HG03159 (cell line): ENCODE results near the gene SLC13A4.
"Not testable (repeated sequence)": the region's sequence is repeated elsewhere in the genome, so short reads cannot be mapped to it uniquely, and the experiment has no call there.

Experiments
- ATAC-seq: cut with Tn5 transposase; IDR thresholded peaks from one replicate; pipeline ENCODE4 v1.9.1; 2021; ENCODE audit warnings: mild to moderate bottlenecking, moderate library complexity; ENCODE audit not compliant: unreplicated experiment

Gene SLC13A4

GRCh38 chr7:135704074-135704473, 23.9 kb downstream of the SLC13A4 start:
- no peak for ATAC-seq

- ATAC-seq: no peak
Observed at GRCh38 chr7:135697276-135698049, 30.5 kb downstream of the SLC13A4 start.

GRCh38 chr7:135693558-135693957, 34.4 kb downstream of the SLC13A4 start:
- no peak for ATAC-seq

- ATAC-seq: not testable (repeated sequence)
Observed at GRCh38 chr7:135692606-135693005, 35.4 kb downstream of the SLC13A4 start.

- no peak for ATAC-seq
Observed at GRCh38 chr7:135692055-135692454, 35.9 kb downstream of the SLC13A4 start.

GRCh38 chr7:135690566-135690965, 37.4 kb downstream of the SLC13A4 start:
- no peak for ATAC-seq

- no peak for ATAC-seq
Observed at GRCh38 chr7:135687466-135687865, 40.5 kb downstream of the SLC13A4 start.

GRCh38 chr7:135685306-135686084, 42.5 kb downstream of the SLC13A4 start:
- no peak for ATAC-seq

- no peak for ATAC-seq
Observed at GRCh38 chr7:135684699-135685098, 43.3 kb downstream of the SLC13A4 start.

GRCh38 chr7:135684136-135684535, 43.9 kb downstream of the SLC13A4 start:
- ATAC-seq: no peak

GRCh38 chr7:135683609-135684008, 44.4 kb downstream of the SLC13A4 start:
- no peak for ATAC-seq

- no peak for ATAC-seq
Observed at GRCh38 chr7:135682191-135682590, 45.8 kb downstream of the SLC13A4 start.

GRCh38 chr7:135681762-135682161, 46.2 kb downstream of the SLC13A4 start:
- ATAC-seq: no peak

GRCh38 chr7:135678612-135679575, 49.1 kb downstream of the SLC13A4 start:
- ATAC-seq: no peak

- no peak for ATAC-seq
Observed at GRCh38 chr7:135673360-135673706, 54.7 kb downstream of the SLC13A4 start.

GRCh38 chr7:135672560-135673359, 55.2 kb downstream of the SLC13A4 start:
- peak; percentile 88 for ATAC-seq

- no peak for ATAC-seq
Observed at GRCh38 chr7:135670179-135670578, 57.8 kb downstream of the SLC13A4 start.

- no peak for ATAC-seq
Observed at GRCh38 chr7:135669774-135670173, 58.2 kb downstream of the SLC13A4 start.

GRCh38 chr7:135668852-135669395, 59.1 kb downstream of the SLC13A4 start:
- not testable (repeated sequence) for ATAC-seq

- not testable (repeated sequence) for ATAC-seq
Observed at GRCh38 chr7:135667626-135668025, 60.4 kb downstream of the SLC13A4 start.
